HepG2 (cell line): ENCODE results near the gene DCAF7. TPM values are rescaled to one million over a fixed set of nuclear protein-coding genes. Genes with fewer than 3 reads are reported as not detected.

Experiments
- DMAP1 ChIP-seq: IDR thresholded peaks from 2 replicates; pipeline ENCODE4 v1.6.1; 2016
- DRAP1 ChIP-seq: IDR thresholded peaks from 2 replicates; pipeline ENCODE4 v1.6.1; 2016; ENCODE audit warnings: missing genetic modification reagents, missing compliant biosample characterization
- EHMT2 ChIP-seq: fragments of 200-600 bp; sonication (generic); IDR thresholded peaks from 2 replicates; pipeline ENCODE4 v1.7.0; 2017; ENCODE audit warnings: antibody characterized with exemption, low read depth, low read length, borderline replicate concordance
- HINFP ChIP-seq: sonication (generic); formaldehyde crosslinking; IDR thresholded peaks from 2 replicates; pipeline ENCODE4 v1.4.0; 2020; ENCODE audit warnings: low read depth, mild to moderate bottlenecking, missing genetic modification reagents
- ISX ChIP-seq: sonication (generic); formaldehyde crosslinking; conservative IDR thresholded peaks from 2 replicates; pipeline ENCODE4 v1.5.0; 2020; ENCODE audit warnings: missing genetic modification reagents
- MATR3 ChIP-seq: sonication (generic); formaldehyde crosslinking; IDR thresholded peaks from 2 replicates; pipeline ENCODE4 v1.4.0; 2020; ENCODE audit warnings: missing genetic modification reagents
- MNT ChIP-seq: fragments of 450-650 bp; IDR thresholded peaks from 2 replicates; pipeline ENCODE4 v1.6.1; 2016
- PITX1 ChIP-seq: sonication (generic); formaldehyde crosslinking; IDR thresholded peaks from 2 replicates; pipeline ENCODE4 v1.5.1; 2020; ENCODE audit warnings: mild to moderate bottlenecking, missing genetic modification reagents
- PLRG1 ChIP-seq: fragments of 450-650 bp; conservative IDR thresholded peaks from 2 replicates; pipeline ENCODE4 v1.6.1; 2016
- RARA ChIP-seq: IDR thresholded peaks from 2 replicates; pipeline ENCODE4 v1.6.1; 2016; ENCODE audit warnings: missing genetic modification reagents, missing compliant biosample characterization
- SKIL ChIP-seq: sonication (generic); formaldehyde crosslinking; IDR thresholded peaks from 2 replicates; pipeline ENCODE4 v1.8.0; 2022; ENCODE audit warnings: missing genetic modification reagents, mild to moderate bottlenecking, moderate library complexity, borderline replicate concordance
- SMAD9 ChIP-seq: sonication (generic); formaldehyde crosslinking; IDR thresholded peaks from 2 replicates; pipeline ENCODE4 v1.5.1; 2020; ENCODE audit warnings: mild to moderate bottlenecking, missing genetic modification reagents
- YY1 ChIP-seq: IDR thresholded peaks from 2 replicates; pipeline ENCODE4 v1.6.1; 2011; ENCODE audit warnings: low read length, low read depth, moderate library complexity, mild to moderate bottlenecking; ENCODE audit not compliant: insufficient read depth, insufficient replicate concordance
- ZBTB7A ChIP-seq: sonication (generic); formaldehyde crosslinking; IDR thresholded peaks from 2 replicates; pipeline ENCODE4 v1.8.0; 2022; ENCODE audit warnings: mild to moderate bottlenecking, missing genetic modification reagents
- ZNF614 ChIP-seq: IDR thresholded peaks from 2 replicates; pipeline ENCODE4 v1.6.1; 2018; ENCODE audit warnings: missing biosample characterization, missing genetic modification reagents, inconsistent platforms, borderline replicate concordance
- ZNF776 ChIP-seq: sonication (generic); formaldehyde crosslinking; IDR thresholded peaks from 2 replicates; pipeline ENCODE4 v1.4.0; 2020; ENCODE audit warnings: mild to moderate bottlenecking, missing genetic modification reagents
- polyA plus RNA-seq, 8 experiments: library from polyadenylated mRNA; depleted of rRNA in 3 of 8; stranded (reverse) in 7 of 8; unstranded in 1 of 8; fragments of >200 nt; fragmentation: Illumina TruSeq in 4 of 8; extraction: Trizol in 4 of 8; gene quantifications; 2 replicates each; pipeline versions ENCODE4 v1.2.1 to v1.2.3, GENCODE V29; 2011 to 2016; ENCODE audit warnings: low read depth in 4 of 8, missing spikeins in 1 of 8, mixed read lengths in 1 of 8; ENCODE audit not compliant: insufficient read depth in 1 of 8
- total RNA-seq, 5 experiments: library from RNA; depleted of rRNA; stranded (reverse); fragments of >200 nt; fragmentation: Illumina TruSeq; extraction: Trizol; gene quantifications; 2 replicates each; pipeline ENCODE4 v1.2.3, GENCODE V29; 2016; ENCODE audit warnings: low read depth in 1 of 5
- TF ChIP-seq, protein P1 (sequence below): sonication (generic); formaldehyde crosslinking; IDR thresholded peaks from 2 replicates; pipeline ENCODE4 v1.4.0; 2020; ENCODE audit warnings: missing genetic modification reagents

DCAF7 gene
- total and polyA plus RNA-seq, 2 of the 13 experiments (the other 11 are each of a cell fraction or from before 2014, with no cell fraction given) = 55.2 to 73.4 TPM

DNA sequence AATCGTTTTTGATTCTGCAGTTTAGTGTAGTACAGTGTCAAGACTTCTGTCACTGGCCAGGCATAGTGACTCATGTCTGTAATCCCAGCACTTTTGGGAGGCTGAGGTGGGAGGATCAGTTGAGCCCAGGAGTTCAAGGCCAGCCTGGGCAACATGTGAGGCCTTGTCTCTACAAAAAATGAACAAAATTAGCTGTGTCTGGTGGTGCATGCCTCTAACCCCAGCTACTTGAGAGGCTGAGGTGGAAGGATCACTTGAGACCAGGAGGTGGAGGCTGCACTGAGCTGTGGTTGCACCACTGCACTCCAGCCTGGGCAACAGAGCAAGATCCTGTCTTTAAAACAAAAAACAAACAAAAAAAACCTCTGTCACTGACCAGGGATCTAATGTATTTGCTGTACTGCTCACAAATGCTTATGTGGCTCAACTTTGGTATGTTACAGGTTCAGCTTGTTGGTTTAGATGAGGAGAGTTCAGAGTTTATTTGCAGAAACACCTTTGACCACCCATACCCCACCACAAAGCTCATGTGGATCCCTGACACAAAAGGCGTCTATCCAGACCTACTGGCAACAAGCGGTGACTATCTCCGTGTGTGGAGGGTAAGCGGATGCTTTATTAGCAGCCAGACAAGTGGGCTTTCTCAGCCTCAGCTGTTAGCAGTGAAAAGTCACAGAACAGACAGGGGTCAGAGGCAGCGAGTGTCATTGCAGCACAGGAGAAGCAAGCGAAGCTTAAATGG lies 27.9 kb downstream of the DCAF7 start (continued):
- TF ChIP-seq PITX1 (CRISPR knock-in tag) = peak; percentile 91
- peak; percentile 78; the same call in 1 of the 2 replicates for TF ChIP-seq ZBTB7A (CRISPR knock-in tag)
- peak; percentile 97 for TF ChIP-seq ZNF614
- peak; percentile 32; the same call in 1 of the 2 replicates for TF ChIP-seq HINFP (CRISPR knock-in tag)
- 0 out of 2 replicates have a peak, but pooled peaks have one; percentile 27 for TF ChIP-seq ZNF776 (CRISPR knock-in tag)
- TF ChIP-seq MNT = peak; percentile 39
- 0 out of 2 replicates have a peak, but pooled peaks have one; percentile 45 for TF ChIP-seq SKIL (CRISPR knock-in tag)
- peak; percentile 78; the same call in 1 of the 2 replicates for TF ChIP-seq EHMT2
- no peak for TF ChIP-seq PLRG1
- no peak for TF ChIP-seq MATR3 (CRISPR knock-in tag)
- no peak for TF ChIP-seq ISX (CRISPR knock-in tag)
- peak; percentile 51; the same call in 1 of the 2 replicates for TF ChIP-seq RARA (CRISPR knock-in tag)
- TF ChIP-seq SMAD9 (CRISPR knock-in tag) = no peak
- peak; percentile 72 for TF ChIP-seq DMAP1
- TF ChIP-seq, protein P1, sequence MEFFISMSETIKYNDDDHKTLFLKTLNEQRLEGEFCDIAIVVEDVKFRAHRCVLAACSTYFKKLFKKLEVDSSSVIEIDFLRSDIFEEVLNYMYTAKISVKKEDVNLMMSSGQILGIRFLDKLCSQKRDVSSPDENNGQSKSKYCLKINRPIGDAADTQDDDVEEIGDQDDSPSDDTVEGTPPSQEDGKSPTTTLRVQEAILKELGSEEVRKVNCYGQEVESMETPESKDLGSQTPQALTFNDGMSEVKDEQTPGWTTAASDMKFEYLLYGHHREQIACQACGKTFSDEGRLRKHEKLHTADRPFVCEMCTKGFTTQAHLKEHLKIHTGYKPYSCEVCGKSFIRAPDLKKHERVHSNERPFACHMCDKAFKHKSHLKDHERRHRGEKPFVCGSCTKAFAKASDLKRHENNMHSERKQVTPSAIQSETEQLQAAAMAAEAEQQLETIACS (CRISPR knock-in tag) = no peak
- TF ChIP-seq YY1 = no peak
- peak; percentile 49 for TF ChIP-seq DRAP1 (CRISPR knock-in tag)
